ENCODE measurements around the gene CSF1.

DNA sequence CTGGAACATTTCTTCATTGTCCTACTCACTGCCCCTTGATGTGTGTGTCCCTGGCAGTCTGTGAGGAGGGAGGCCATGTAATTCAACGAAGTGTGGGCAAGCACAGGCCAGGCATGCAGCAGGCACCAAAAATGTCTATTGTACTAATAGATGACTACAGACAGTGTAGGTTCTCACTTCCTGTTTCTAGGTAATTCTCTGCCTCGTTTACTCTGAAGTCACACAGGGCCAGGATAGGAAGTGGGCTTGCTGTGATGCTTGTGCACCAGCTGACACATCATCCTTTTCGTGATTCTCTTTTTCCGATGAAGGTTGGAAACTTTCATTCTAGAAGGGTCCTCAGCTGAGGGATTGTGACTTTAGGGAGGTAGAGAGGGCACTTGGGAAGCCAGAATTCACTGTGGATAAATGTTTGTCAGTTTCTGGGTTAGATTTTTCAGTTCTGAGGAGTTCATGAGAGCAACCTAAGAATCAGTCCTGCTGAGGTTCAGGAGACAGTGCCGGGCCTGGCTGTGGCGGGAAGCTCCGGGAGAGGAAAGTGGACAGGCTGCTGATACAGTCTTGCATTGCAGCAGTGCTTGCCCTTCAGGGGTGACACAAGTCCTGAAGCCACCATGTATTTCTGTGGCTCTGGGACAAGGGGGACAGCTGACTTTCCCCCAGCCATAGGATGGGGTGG lies 4.3 kb upstream of the CSF1 start:
- TF ChIP-seq CTCF (conservative IDR thresholded peaks at IDR 0.05; ENCODE audit: low read depth, low read length), result no peak
- TF ChIP-seq EZH2 (IDR thresholded peaks at IDR 0.05; ENCODE audit: borderline replicate concordance, low read depth, low read length, poor library complexity, severe bottlenecking), result no peak

Measured in A673 (cell line).